ENCODE results near the gene RBM38. TPM values are rescaled to one million over a fixed set of nuclear protein-coding genes. Genes with fewer than 3 reads are reported as not detected.

RBM38 gene
- total and polyA plus RNA-seq, 9 donors, result 6.3 to 77.6 (median 36.6) TPM

GRCh38 chr20:57375652-57376230 lies 15.5 kb upstream of the RBM38 start:
- DNase-seq, result no peak
- no peaks in the 10 kb centered on the region for H3K9me3 ChIP-seq
- WGBS, 3 donors, result 87 to 91% (median 88%) methylated on average over 10 of the region's 10 CpGs
- TF ChIP-seq, protein P1, sequence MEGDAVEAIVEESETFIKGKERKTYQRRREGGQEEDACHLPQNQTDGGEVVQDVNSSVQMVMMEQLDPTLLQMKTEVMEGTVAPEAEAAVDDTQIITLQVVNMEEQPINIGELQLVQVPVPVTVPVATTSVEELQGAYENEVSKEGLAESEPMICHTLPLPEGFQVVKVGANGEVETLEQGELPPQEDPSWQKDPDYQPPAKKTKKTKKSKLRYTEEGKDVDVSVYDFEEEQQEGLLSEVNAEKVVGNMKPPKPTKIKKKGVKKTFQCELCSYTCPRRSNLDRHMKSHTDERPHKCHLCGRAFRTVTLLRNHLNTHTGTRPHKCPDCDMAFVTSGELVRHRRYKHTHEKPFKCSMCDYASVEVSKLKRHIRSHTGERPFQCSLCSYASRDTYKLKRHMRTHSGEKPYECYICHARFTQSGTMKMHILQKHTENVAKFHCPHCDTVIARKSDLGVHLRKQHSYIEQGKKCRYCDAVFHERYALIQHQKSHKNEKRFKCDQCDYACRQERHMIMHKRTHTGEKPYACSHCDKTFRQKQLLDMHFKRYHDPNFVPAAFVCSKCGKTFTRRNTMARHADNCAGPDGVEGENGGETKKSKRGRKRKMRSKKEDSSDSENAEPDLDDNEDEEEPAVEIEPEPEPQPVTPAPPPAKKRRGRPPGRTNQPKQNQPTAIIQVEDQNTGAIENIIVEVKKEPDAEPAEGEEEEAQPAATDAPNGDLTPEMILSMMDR (IDR thresholded peaks at IDR 0.05), result no peak
- TF ChIP-seq POLR2A (IDR thresholded peaks at IDR 0.05) (no peak), EP300 (IDR thresholded peaks at IDR 0.05) (no peak)
- no peak overlapping the region for H3K4me3 ChIP-seq
- no peak overlapping the region for H3K27ac ChIP-seq
- intact Hi-C loops (cut with DNase I), result loop anchor here in 1 of 4 donors (10.0 kb wide), 1 partner anchor 219 kb away; no protein-coding TSS in a partner anchor
- H3K36me3 ChIP-seq, result no peaks in the 10 kb centered on the region
- H3K4me1 ChIP-seq (ENCODE audit: insufficient read depth), result no peaks in the 10 kb centered on the region
- H3K27me3 ChIP-seq, result no peaks in the 10 kb centered on the region

DNA sequence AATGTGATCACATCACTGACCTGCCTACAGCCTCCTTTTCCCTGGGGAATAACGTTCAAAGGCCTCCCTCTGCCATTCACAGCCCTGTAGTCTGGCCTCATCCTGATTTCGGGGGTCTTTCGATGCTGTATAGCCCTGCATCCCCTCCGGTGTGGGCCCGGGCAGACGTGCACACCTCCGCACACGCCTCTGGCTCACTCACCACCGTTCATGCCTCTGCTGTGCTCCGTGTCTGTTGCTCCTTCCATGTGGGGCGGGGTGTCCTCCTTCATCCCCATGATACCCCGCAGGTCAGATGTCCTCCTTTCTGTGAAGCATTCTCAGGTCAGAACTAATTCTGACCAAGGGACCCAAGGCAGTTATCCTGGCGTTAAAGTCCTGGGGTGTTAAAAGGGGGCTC lies 13.8 kb upstream of the RBM38 start:
- DNase-seq, result no peak
- intact Hi-C loops (cut with DNase I), result loop anchor here in 1 of 4 donors (10.0 kb wide), 1 partner anchor 217 kb away; no protein-coding TSS in a partner anchor
- no peaks in the 10 kb centered on the region for H3K4me1 ChIP-seq (ENCODE audit: insufficient read depth)
- no peaks in the 10 kb centered on the region for H3K9me3 ChIP-seq
- no peak overlapping the region for H3K4me3 ChIP-seq
- H3K36me3 ChIP-seq, result no peaks in the 10 kb centered on the region
- WGBS, 3 donors, result 77 to 83% (median 80%) methylated on average over 13 of the region's 13 CpGs
- TF ChIP-seq, protein P1 (IDR thresholded peaks at IDR 0.05), result no peak
- no peak for TF ChIP-seq EP300 (IDR thresholded peaks at IDR 0.05)
- no peak for TF ChIP-seq POLR2A (IDR thresholded peaks at IDR 0.05)
- no peaks in the 10 kb centered on the region for H3K27me3 ChIP-seq
- no peak overlapping the region for H3K27ac ChIP-seq

GRCh38 chr20:57378107-57378506 lies 13.1 kb upstream of the RBM38 start:
- no peaks in the 10 kb centered on the region for H3K27me3 ChIP-seq
- intact Hi-C loops (cut with DNase I), result loop anchor here in 1 of 4 donors (10.0 kb wide), 1 partner anchor 217 kb away; no protein-coding TSS in a partner anchor
- DNase-seq, result no peak
- H3K4me3 ChIP-seq, result no peak overlapping the region
- 81 to 88% (median 81%) methylated on average over 16 of the region's 16 CpGs for WGBS, 3 donors
- TF ChIP-seq, protein P1 (IDR thresholded peaks at IDR 0.05), result no peak
- TF ChIP-seq POLR2A (IDR thresholded peaks at IDR 0.05) (no peak), EP300 (IDR thresholded peaks at IDR 0.05) (no peak)
- no peaks in the 10 kb centered on the region for H3K36me3 ChIP-seq
- H3K27ac ChIP-seq, result no peak overlapping the region
- H3K4me1 ChIP-seq (ENCODE audit: insufficient read depth), result no peaks in the 10 kb centered on the region
- no peaks in the 10 kb centered on the region for H3K9me3 ChIP-seq

GRCh38 chr20:57378646-57379262 lies 12.4 kb upstream of the RBM38 start:
- intact Hi-C loops (cut with DNase I), result loop anchor here in 1 of 4 donors (10.0 kb wide), 1 partner anchor 216 kb away; no protein-coding TSS in a partner anchor
- Histone ChIP-seq H3K4me3 (no peak overlapping the region), H3K27ac (no peak overlapping the region), H3K27me3 (no peaks in the 10 kb centered on the region), H3K9me3 (no peaks in the 10 kb centered on the region), H3K36me3 (no peaks in the 10 kb centered on the region), H3K4me1 (ENCODE audit: insufficient read depth) (no peaks in the 10 kb centered on the region)
- TF ChIP-seq, protein P1 (IDR thresholded peaks at IDR 0.05), result no peak
- TF ChIP-seq EP300 (IDR thresholded peaks at IDR 0.05) (no peak), POLR2A (IDR thresholded peaks at IDR 0.05) (no peak)
- no peak for DNase-seq
- 77 to 87% (median 81%) methylated on average over 4 of the region's 4 CpGs for WGBS, 3 donors
